NCI-H345 treated with DMSO at 0.1 percent for 48 hours (cell line): ENCODE results near the gene WDFY1.
A peak's percentile ranks its signal among the peaks of the same experiment; 100 is the strongest.

Experiments
- DNase-seq: peaks from one replicate; lab custom pipeline; 2025; ENCODE audit not compliant: unreplicated experiment; lab: John Stamatoyannopoulos, UW

The WDFY1 gene

GRCh38 chr2:223944703-223945531 lies at the start of gene WDFY1:
TSS of gene WDFY1 (minus strand) at chr2:223945335. CDS start at chr2:223945284, 51 bp downstream.
- DNase-seq, result peak; percentile 60

- no peak for DNase-seq
Measured at GRCh38 chr2:223994562-223995162, 49.5 kb upstream of the WDFY1 start.

DNA sequence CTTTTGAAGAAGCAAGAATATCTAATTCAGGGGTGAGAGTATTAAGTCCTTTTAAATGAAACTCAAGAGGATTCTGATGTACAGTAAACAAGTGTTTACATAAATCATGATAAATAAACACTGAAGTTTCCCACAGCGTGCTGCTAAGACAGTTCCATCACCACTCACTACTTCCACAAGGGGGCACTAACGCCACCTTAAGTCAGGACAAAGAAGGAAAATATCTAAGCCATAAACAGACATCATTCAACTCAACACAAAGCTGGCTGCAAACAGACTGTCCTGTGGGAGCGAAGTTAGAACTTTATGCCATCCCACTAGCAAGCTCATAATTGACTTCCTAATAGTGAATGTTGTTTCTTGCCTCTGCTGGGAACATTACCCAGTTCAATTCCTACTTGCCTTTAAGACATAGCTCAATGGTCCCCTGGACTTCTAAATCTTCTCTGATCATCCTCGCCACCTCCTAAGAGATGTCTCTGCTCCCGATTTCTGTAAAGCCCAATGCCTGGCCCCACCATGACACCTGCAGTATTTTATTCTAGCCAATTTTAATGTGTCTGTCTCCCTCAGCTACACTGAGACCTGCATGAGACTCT lies 48.6 kb upstream of the WDFY1 start:
- peak; percentile 59 for DNase-seq

GRCh38 chr2:223991611-223992010 lies 46.5 kb upstream of the WDFY1 start:
- DNase-seq, result no peak

DNA sequence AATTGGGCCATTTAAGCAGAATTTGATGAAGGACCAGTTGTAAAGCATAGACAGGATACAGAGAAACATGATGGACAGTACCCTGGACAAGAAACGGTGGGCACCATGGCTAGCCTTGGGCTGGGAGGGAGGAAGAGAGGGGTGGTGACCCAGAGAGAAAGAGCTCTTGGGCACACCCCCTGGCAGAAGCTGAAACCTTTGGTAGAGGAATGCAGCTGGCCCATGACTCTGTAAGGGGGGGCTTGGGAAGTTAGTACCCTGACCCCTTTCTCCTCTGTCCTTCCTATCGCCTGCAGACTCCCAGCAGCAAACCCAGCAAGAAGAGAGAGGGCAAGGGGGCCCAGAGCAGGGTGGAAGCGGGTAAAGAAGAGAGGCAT lies 44.7 kb upstream of the WDFY1 start:
- no peak for DNase-seq

DNA sequence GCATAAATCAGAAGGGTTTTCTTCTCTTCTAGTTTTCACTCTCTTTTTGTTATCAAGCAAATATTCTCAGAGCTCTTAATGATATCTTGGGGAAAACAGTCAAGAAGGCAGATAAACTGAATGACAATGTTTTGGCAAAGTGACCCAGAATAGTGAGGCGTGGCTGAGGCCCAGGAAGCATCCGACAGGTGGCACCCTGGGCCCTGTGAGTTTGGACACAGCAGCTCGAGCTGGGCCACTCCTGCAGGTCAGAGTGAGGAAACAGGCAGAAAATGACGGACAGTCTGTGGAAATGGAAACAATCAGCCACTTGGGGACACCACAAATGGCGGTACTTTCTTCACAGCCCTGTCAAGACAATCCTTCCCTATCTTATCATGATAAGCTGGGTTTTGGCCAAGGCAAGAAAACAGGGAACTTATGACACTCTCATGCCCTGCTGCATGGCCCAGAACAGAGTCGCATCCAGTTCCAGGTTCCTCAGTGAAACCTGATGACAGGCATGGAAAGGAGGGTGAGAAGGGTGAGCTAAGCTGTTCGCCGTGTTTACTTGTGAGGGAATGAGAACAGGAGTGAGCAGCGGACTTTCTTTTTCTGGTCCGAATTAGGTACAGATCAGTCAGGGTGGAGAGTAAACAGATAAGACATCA lies 44.2 kb upstream of the WDFY1 start:
- no peak for DNase-seq

DNA sequence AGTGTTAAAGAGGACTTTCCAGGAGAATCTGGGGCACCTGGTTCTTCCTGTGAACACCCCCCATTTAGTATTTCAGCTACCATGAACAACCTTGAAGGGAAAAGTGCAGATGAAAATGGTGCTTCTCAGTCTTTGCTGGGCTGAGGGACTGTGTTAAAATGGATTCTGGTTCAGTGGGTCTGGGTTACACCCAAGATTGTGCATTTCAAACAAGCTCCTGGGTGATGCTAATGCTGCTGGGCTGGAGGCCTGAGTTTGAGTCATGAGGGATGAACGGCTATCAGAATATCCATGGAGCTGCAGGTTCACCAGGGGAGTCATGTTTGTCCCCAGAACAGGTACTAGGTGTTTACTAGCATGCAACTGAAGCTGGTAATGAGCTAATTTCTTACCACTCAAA lies 36.1 kb upstream of the WDFY1 start:
- no peak for DNase-seq

DNA sequence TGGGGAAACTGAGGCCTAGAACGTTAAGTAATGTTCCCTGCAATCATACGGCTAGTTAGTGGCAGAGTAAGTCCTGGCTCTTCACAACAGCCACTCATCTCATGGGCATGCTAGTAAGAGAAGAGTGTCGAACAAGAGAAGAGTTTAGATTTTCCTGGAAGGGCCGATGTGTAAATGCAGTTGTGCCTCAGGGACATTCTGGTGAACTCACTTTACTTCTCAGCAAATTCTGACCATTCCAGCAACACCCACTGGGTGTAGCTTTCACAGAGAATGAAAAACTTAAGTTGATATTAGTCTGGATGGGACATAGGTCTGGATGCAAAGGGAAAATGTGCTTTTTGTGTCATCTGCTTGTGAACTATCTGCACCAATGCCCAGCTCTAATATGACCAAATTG lies 35.7 kb upstream of the WDFY1 start:
- DNase-seq, result no peak

- no peak for DNase-seq
Measured at GRCh38 chr2:223980397-223980735, 35.2 kb upstream of the WDFY1 start.

DNA sequence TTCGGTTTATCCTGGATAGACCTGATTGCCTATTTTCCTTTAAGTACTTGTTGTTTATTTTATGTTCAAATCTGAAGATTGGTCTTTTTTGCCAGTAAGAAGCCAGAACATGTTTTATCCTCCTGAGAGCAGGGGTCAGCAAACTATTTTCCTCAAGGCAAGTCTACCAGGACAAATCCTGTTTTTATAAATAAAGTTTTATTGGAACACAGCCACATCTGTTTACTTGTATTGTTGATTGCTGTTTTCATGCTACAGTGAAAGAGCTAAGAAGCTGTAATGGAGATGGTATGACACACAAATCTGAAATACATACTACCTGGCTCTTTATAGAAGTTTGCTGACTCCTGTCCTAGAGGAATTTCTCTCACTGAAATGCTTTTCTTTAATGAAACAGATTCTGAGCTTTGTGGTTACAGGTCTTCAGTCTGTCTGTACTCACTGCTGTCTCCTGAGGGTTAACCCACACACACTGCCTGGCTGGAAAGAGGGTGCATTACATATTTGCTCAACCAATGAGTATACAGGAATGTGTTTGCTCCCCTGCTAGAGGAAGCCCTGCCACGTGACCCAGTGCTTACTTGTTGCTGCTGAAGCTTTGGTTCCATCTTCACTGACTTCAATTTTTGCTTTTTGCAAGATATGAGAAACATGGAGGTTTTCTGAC lies 34.7 kb upstream of the WDFY1 start:
- no peak for DNase-seq

- DNase-seq, result no peak
Measured at GRCh38 chr2:223978451-223978850, 33.3 kb upstream of the WDFY1 start.

DNA sequence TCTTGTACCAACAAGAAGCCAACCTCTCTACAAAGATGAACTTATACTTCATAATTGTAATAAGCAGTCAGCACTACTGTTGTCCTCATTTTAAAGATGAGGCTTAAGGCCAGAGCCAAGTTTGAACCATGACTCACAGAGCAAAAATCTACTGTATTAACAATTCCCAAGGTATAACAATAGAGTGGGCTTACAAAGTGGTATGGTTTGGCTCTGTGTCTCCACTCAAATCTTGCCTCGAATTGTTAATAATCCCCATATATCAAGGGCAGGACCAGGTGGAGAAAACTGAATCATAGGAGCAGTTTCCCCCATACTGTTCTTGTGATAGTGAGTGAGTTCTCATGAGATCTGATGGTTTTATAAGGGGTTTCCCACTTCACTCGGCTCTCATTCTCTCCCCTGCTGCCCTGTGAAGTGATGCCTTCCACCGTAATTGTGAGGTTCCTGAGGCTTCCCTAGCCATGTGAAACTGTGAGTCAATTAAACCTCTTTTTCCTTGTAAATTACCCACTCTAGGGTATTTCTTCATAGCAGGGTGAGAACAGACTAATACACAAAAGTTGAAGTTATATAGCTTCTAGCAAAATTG lies 31.6 kb upstream of the WDFY1 start:
- DNase-seq, result no peak

DNA sequence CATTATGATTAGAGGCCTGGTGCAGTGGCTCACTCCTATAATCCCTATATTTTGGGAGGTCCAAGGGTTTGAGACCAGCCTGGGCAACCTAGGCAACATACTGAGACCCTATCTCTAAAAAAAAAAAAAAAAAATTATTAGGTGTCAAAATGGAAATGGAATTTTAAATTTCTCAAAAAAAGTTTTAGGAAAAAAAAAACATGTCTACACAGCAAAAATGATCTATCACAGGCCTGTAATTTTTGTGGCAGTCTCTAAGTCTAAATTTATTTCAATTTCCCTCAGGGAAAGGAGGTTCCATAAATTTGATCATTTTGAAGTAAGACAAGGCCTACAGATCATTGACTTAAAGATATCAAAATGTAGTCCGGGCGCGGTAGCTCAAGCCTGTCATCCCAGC lies 28.5 kb upstream of the WDFY1 start:
- no peak for DNase-seq

DNA sequence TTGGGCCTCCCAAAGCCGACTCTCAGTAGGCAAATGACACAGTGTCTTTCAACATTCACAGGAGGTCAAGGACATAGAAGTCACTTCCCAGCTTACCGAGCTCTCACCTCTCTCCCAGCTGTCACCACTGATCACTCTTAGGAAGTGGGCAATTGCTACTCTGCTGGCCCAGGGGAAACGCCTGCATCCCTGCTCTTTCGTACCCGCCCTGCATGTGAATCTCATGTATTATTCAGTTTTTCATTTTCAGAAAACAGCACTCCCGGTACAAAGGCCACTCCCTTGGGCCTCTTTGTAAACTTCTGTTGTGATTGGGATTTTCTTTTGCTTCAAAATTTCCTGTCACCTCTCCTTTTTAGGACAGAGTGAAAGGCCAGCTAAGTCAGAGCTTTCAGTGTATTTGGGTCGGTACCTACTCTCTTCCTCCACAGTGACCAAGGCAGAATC lies 27.5 kb upstream of the WDFY1 start:
- DNase-seq, result no peak

DNA sequence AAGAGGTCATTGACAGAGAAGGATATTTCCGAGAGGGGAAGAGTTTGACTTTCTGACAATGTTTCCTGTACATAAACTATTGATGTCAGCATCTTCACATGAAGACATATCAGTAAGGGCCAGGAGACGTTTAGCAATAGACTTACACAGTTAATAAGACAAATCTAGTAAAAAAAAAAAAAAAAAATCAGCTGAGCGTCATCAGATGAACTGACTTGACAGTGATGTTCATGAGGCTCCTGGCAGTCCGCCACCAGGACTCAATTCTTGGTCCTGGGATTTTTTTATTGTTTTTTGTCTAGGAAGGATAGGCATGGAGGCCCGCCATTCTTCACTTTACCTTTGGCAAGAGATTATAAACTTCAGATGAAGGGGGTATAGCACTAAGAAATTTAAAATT lies 26.6 kb upstream of the WDFY1 start:
- DNase-seq, result no peak

DNA sequence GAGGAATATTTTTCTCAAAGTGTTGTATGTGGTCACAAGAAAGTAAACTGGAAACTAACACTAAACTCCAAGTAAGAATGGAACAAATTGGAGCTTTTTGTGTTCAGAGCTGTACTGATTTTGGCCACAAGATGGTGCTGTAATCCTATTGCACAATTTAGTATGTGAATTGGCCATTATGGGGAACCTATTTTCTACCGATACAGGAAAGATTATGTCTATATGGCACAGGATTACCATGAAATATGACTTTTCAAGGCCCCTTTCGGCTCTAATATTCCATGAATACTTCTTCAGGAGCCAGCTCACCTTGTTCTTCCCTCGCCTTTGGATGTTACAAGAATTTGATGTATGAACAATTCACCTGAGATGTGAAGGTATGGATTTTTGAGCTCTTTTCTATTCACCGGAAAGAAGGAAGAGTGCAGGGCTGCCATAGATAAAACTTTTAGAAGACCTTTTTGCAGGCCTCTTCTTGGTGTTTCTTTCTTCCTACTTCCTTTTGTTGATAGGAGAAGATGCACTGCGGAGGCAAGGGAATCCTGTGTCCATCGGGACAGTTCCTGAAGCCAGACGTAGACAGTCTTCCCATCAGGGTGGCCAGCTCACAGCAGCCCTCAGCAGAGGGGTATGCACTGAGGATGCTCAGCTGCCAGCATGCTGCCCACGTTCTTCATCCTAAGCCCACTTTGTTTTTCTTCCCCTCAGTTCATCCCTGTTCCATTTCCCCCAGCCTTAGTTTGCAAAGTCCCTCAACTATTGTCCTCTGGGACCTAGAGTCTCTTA lies 25.4 kb upstream of the WDFY1 start:
- DNase-seq, result peak; percentile 36

DNA sequence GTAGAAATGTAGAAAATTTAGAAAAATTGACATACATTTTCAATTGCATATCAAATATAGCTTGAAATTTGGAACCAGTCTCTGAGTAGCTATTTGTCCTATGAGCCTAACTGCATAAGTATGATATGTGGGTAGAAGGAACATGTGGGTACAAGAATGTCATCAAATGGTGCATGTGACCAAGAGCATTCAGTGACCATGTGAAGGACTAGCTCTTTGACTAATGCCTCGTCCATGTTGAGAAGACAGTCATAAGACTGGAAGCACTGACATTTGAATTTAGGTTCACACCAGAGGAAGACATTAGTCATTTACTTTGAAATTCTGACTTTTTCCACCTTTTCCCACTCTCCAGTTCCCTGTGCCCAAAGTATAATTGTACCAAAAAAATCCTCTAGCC lies 24.7 kb upstream of the WDFY1 start:
- no peak for DNase-seq

GRCh38 chr2:223969315-223969714 lies 24.2 kb upstream of the WDFY1 start:
- DNase-seq, result no peak

- DNase-seq, result no peak
Measured at GRCh38 chr2:223967981-223968380, 22.8 kb upstream of the WDFY1 start.

- no peak for DNase-seq
Measured at GRCh38 chr2:223959688-223960087, 14.6 kb upstream of the WDFY1 start.
